Activated B cell treated with CpG ODN at 0.5 μM for 24 hours (primary cell): ENCODE measurements around the gene HOXB8. TPM values are rescaled to one million over a fixed set of nuclear protein-coding genes. Genes with fewer than 3 reads are reported as not detected.

Source experiments
- ATAC-seq: fragments of 200-7000 bp; cut with Tn5 transposase; one replicate; pipeline ENCODE4 v1.10.0; 2021; ENCODE audit warnings: low read depth, mild to moderate bottlenecking, moderate library complexity
- CTCF ChIA-PET: fragments of 350-600 bp; sonication (Branson Sonifier 250); formaldehyde crosslinking; loops from one replicate; lab custom pipeline; 2021; ENCODE audit warnings: antibody characterized with exemption; lab: Charles Lee
- POLR2A ChIA-PET: fragments of 350-600 bp; sonication (Branson Sonifier 250); formaldehyde crosslinking; loops from one replicate; lab custom pipeline; 2021; ENCODE audit warnings: antibody characterized with exemption; lab: Charles Lee
- DNase-seq: peaks from one replicate; pipeline ENCODE4 v3.0.0; 2022
- H3K27ac Mint-ChIP-seq: one replicate; pipeline ENCODE4 v1.8.0; 2020; ENCODE audit warnings: mixed read lengths
- H3K27me3 Mint-ChIP-seq: one replicate; pipeline ENCODE4 v1.8.0; 2021; ENCODE audit warnings: mixed read lengths
- H3K36me3 Mint-ChIP-seq: one replicate; pipeline ENCODE4 v1.8.0; 2021; ENCODE audit warnings: low read depth, mixed read lengths
- H3K4me1 Mint-ChIP-seq: one replicate; pipeline ENCODE4 v1.8.0; 2021; ENCODE audit warnings: mixed read lengths
- H3K4me3 Mint-ChIP-seq: one replicate; pipeline ENCODE4 v1.8.0; 2020; ENCODE audit warnings: mild to moderate bottlenecking, mixed read lengths
- H3K9me3 Mint-ChIP-seq: one replicate; pipeline ENCODE4 v1.8.0; 2020; ENCODE audit warnings: mixed read lengths
- CTCF ChIP-seq: fragments of 200-600 bp; IDR thresholded peaks from one replicate; pipeline ENCODE4 v1.8.0; 2022; ENCODE audit warnings: antibody characterized with exemption, mild to moderate bottlenecking
- intact Hi-C: fragments of 100-400 bp; cut with micrococcal nuclease; formaldehyde crosslinking; loops from one replicate; pipeline ENCODE4 v1.15.1; 2024
- total RNA-seq: library from RNA; stranded (reverse); gene quantifications from 2 replicates; pipeline ENCODE4 v1.2.3, GENCODE V29; 2022

The HOXB8 gene
- total RNA-seq = not detected in 2 replicates

DNA sequence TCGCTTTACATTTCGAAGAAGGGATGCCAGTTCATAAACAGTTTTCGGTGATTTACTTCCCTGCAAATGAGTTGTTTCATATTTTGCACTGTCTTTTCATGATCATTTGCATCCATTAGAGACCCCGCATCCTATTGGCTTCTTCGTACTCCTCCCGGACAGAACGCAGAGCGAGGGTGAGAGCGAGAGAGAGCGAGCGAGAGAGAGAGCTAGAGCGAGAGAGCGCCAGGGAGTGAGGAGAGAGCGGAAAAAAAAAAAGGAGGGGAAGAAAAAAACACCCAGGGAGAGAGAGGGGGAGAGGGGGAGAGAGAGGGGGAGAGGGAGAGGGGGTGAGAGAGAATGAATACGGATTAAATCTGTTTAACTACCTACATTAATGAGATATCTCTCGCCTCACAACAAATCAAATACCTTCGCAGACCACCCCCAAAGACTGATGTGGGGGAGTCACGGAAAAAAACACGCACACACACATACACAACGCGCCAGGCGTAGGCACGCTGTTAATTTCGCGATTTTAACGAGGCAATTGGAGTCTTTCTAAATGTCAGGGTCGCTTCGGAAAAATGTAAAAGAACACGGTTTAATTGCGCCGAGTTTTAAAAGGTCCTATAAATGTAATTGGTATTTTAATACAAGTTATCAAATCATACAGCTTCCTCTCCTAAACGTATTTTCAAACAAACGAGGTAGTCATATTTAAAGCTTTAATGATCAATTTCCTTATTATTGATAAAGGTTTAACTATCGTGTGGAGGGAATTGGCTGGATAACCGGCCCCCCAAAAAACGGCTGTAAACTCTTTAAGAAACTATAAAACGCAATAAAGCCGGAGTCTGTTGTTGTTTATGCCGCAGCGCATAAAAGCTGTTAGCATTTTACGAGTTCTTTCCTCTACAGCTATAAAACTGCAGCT, at the start of gene HOXB8:
Gene HOXB8 (minus strand): TSS at position 246 of the 916 bp plus-strand sequence. CDS start 588 bp downstream, outside the sequence.
- intact Hi-C loops = loop anchor here (10.0 kb wide), 2 partner anchors 379 to 771 kb away; partner anchors contain the start of genes IGF2BP1 and SCRN2
- Mint-ChIP-seq H3K27ac (peak within 1 kb of the TSS; percentile 36), H3K4me1 (peaks cover 50% of the 10 kb centered on the region), H3K27me3 (peaks cover 57% of the 10 kb centered on the region), H3K9me3 (no peaks in the 10 kb centered on the region), H3K36me3 (peaks cover 7% of the 10 kb centered on the region), H3K4me3 (peak within 1 kb of the TSS; percentile 44)
- POLR2A ChIA-PET = interaction anchor here (0.6 to 1.4 kb wide), 3 partner anchors 22 to 293 kb away, joined by 3 to 7 read pairs (median 5); partner anchors contain the start of gene HOXB5
- CTCF ChIA-PET = interaction anchor here (1.0 to 2.7 kb wide), 6 partner anchors 16 to 352 kb away, joined by 3 to 27 read pairs (median 3); partner anchors contain the start of gene HOXB5
- no peak for TF ChIP-seq CTCF
- ATAC-seq (no peak), DNase-seq (no peak)

DNA sequence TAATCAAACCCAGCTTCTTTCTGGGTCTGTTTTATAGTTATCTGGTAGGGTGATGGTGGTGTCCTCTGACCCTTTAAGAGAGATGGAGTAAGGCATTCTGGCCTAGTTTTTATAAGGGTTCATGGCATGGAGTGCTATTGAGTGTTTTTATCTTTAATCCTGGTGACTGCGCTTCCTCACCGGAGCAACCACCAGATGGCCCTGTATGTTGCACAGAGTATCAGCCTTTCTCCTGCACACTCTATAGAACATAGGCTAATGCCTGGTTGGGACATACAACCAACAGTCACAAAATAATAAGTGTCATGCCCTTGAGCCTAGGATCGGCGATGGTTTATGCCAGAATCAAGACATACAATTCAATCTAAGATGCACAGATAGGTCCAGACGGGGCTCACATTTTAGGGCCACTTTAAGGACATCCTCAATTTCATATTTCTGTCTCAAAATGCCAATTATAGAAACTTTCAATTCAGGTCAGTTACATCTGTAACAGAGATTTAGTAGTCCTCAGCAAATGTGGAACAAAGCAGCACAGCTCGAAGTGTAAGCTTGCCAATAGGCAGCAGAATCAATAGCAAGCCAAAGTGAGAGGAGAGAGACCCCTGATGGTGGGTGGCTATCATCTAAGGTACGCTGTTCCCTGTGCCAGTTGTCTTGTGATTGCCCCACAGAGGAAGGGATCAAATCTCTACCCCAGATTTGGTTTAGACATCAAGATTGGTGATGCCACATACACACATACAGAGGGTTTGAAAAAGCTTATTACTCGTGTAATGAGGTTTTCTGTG, 48.2 kb upstream of the HOXB8 start:
- ChIA-PET POLR2A (no interaction called here), CTCF (no interaction called here)
- no peaks in the 10 kb centered on the region for H3K4me1 Mint-ChIP-seq
- no peak overlapping the region for H3K27ac Mint-ChIP-seq
- no peaks in the 10 kb centered on the region for H3K36me3 Mint-ChIP-seq
- H3K4me3 Mint-ChIP-seq = no peak overlapping the region
- H3K27me3 Mint-ChIP-seq = peaks cover 30% of the 10 kb centered on the region
- intact Hi-C loops = no loop called here
- no peak for TF ChIP-seq CTCF
- no peak for DNase-seq
- no peak for ATAC-seq
- no peaks in the 10 kb centered on the region for H3K9me3 Mint-ChIP-seq

DNA sequence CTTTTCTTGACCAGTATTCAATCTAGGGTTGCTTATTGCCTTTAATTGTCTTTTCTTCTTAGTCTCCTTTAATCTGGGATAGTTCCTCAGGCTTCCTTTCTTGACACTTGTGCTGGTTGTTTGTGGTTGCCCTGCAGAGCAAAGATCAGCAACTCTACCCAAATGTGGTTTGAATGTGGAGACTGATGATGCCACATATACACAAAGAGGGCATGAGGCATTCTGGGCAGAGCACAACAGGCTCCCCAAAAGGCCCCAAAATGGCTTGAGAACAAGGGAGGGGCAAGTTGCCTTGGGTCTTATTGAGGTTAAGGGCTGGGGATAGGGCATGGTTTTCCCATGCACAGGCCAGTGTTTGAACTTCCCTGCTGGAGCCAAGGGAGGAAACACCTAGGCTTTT, 40.8 kb upstream of the HOXB8 start:
- H3K4me1 Mint-ChIP-seq = peaks cover 5% of the 10 kb centered on the region
- no peaks in the 10 kb centered on the region for H3K9me3 Mint-ChIP-seq
- DNase-seq (no peak), ATAC-seq (no peak)
- ChIA-PET POLR2A (no interaction called here), CTCF (no interaction called here)
- intact Hi-C loops = no loop called here
- peaks cover 11% of the 10 kb centered on the region for H3K27me3 Mint-ChIP-seq
- no peak overlapping the region for H3K27ac Mint-ChIP-seq
- H3K4me3 Mint-ChIP-seq = no peak overlapping the region
- no peaks in the 10 kb centered on the region for H3K36me3 Mint-ChIP-seq
- TF ChIP-seq CTCF = no peak

GRCh38 chr17:48649741-48650140, 34.6 kb upstream of the HOXB8 start:
- CTCF ChIA-PET = no interaction called here
- ATAC-seq (no peak), DNase-seq (no peak)
- Mint-ChIP-seq H3K27me3 (peaks cover 33% of the 10 kb centered on the region), H3K4me1 (peaks cover 24% of the 10 kb centered on the region), H3K27ac (no peak overlapping the region), H3K4me3 (no peak overlapping the region), H3K36me3 (no peaks in the 10 kb centered on the region), H3K9me3 (no peaks in the 10 kb centered on the region)
- POLR2A ChIA-PET = interaction anchor here (0.7 kb wide), 1 partner anchor 874 kb away, joined by 8 read pairs; no protein-coding TSS in a partner anchor
- intact Hi-C loops = no loop called here
- TF ChIP-seq CTCF = no peak

DNA sequence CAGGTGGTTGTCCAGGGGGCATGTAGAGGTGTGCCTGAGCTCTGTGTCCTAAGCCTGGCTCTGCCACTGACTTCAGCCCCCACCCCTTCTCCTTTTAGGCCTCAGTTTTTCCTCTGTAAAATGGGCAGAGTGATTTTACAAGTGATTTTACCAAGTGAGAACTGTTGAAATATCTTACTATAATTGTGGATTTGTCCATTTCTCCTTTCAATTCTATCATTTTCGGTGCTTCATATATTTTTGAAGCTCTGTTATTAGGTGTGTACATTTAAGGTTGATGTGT, 32.8 kb upstream of the HOXB8 start:
- H3K27ac Mint-ChIP-seq = no peak overlapping the region
- CTCF ChIA-PET = interaction anchor here (2.8 kb wide), 1 partner anchor 12 kb away, joined by 11 read pairs; no protein-coding TSS in a partner anchor
- DNase-seq = no peak
- H3K4me1 Mint-ChIP-seq = peaks cover 24% of the 10 kb centered on the region
- POLR2A ChIA-PET = no interaction called here
- H3K9me3 Mint-ChIP-seq = no peaks in the 10 kb centered on the region
- no peaks in the 10 kb centered on the region for H3K36me3 Mint-ChIP-seq
- ATAC-seq = no peak
- H3K27me3 Mint-ChIP-seq = peaks cover 50% of the 10 kb centered on the region
- no peak for TF ChIP-seq CTCF
- peak overlapping the region; percentile 89 for H3K4me3 Mint-ChIP-seq
- intact Hi-C loops = no loop called here
